ENCODE results near the gene TLE5.
"Not testable (repeated sequence)": the region's sequence is repeated elsewhere in the genome, so short reads cannot be mapped to it uniquely, and the experiment has no call there.

The TLE5 gene

DNA sequence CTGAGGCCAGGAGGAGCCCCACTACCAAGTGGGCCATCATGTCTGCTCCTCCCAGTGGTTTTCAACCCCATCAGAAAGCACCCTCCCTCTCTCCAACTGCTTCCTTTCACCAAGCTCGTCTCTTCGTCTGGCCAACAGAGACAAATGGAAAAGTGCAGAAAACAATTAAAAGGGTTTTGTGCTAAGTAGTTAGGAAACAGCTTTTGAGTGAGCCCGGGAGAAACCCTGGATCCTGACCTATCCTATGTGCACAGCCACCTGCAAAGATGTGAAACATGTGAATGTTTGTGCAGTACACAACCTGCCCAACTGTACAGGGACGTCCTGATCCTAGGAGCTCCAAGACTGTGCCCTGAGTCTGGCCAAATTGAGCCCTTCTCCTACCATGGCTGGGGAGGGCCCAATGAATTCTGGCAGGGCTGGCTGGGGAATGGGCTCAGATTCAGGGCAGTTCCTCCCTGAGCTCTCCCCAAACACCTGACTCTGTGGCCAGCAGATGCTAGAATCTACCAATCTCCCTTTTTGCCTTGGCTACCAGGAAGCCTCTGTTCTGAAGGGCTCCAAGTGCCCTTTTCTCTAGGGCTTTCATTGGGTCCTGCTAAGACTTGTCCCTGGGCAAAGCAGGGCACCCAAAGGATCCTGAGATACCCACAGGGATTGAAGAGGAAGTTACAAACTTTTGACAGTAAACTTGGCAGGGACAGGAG lies 7.9 kb downstream of the TLE5 start:
- no peaks in the 10 kb centered on the region for H4K20me1 ChIP-seq (ENCODE audit: insufficient read depth)
- no peaks in the 10 kb centered on the region for H3K4me1 ChIP-seq (ENCODE audit: low read depth, poor library complexity, severe bottlenecking)
- no peak overlapping the region for H3K9ac ChIP-seq
- TF ChIP-seq, protein P1, sequence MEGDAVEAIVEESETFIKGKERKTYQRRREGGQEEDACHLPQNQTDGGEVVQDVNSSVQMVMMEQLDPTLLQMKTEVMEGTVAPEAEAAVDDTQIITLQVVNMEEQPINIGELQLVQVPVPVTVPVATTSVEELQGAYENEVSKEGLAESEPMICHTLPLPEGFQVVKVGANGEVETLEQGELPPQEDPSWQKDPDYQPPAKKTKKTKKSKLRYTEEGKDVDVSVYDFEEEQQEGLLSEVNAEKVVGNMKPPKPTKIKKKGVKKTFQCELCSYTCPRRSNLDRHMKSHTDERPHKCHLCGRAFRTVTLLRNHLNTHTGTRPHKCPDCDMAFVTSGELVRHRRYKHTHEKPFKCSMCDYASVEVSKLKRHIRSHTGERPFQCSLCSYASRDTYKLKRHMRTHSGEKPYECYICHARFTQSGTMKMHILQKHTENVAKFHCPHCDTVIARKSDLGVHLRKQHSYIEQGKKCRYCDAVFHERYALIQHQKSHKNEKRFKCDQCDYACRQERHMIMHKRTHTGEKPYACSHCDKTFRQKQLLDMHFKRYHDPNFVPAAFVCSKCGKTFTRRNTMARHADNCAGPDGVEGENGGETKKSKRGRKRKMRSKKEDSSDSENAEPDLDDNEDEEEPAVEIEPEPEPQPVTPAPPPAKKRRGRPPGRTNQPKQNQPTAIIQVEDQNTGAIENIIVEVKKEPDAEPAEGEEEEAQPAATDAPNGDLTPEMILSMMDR (conservative IDR thresholded peaks at IDR 0.05; ENCODE audit: low read depth, low read length) = no peak
- no peak overlapping the region for H3K27ac ChIP-seq
- no peak overlapping the region for H3K4me3 ChIP-seq (IDR thresholded peaks at IDR 0.05; ENCODE audit: insufficient read depth, low read depth, low read length)
- H3K36me3 ChIP-seq (ENCODE audit: insufficient read depth) = no peaks in the 10 kb centered on the region
- peaks cover 3% of the 10 kb centered on the region; the same call in 1 of the 2 replicates for H3K27me3 ChIP-seq (ENCODE audit: insufficient read depth, low read depth)
- H3K4me2 ChIP-seq = no peak overlapping the region
- H3K79me2 ChIP-seq (ENCODE audit: insufficient read depth, low read depth) = no peaks in the 10 kb centered on the region
- no peak overlapping the region for H2AFZ ChIP-seq (ENCODE audit: low read depth)

GRCh38 chr19:3053780-3054179 lies 8.5 kb downstream of the TLE5 start:
- Histone ChIP-seq H3K4me2 (no peak overlapping the region), H3K4me1 (ENCODE audit: low read depth, poor library complexity, severe bottlenecking) (no peaks in the 10 kb centered on the region), H3K79me2 (ENCODE audit: insufficient read depth, low read depth) (no peaks in the 10 kb centered on the region), H3K27me3 (ENCODE audit: insufficient read depth, low read depth) (peaks cover 6% of the 10 kb centered on the region; the same call in 1 of the 2 replicates), H3K36me3 (ENCODE audit: insufficient read depth) (no peaks in the 10 kb centered on the region), H3K27ac (no peak overlapping the region), H3K4me3 (IDR thresholded peaks at IDR 0.05; ENCODE audit: insufficient read depth, low read depth, low read length) (no peak overlapping the region), H2AFZ (ENCODE audit: low read depth) (no peak overlapping the region), H3K9ac (no peak overlapping the region), H4K20me1 (ENCODE audit: insufficient read depth) (no peaks in the 10 kb centered on the region)
- TF ChIP-seq, protein P1 (conservative IDR thresholded peaks at IDR 0.05; ENCODE audit: low read depth, low read length) = no peak

- Histone ChIP-seq H3K4me2 (no peak overlapping the region), H3K27ac (no peak overlapping the region), H3K9ac (no peak overlapping the region), H4K20me1 (ENCODE audit: insufficient read depth) (no peaks in the 10 kb centered on the region), H3K36me3 (ENCODE audit: insufficient read depth) (no peaks in the 10 kb centered on the region), H3K4me1 (ENCODE audit: low read depth, poor library complexity, severe bottlenecking) (peaks cover 3% of the 10 kb centered on the region), H2AFZ (ENCODE audit: low read depth) (no peak overlapping the region), H3K79me2 (ENCODE audit: insufficient read depth, low read depth) (no peaks in the 10 kb centered on the region), H3K4me3 (IDR thresholded peaks at IDR 0.05; ENCODE audit: insufficient read depth, low read depth, low read length) (no peak overlapping the region), H3K27me3 (ENCODE audit: insufficient read depth, low read depth) (peaks cover 6% of the 10 kb centered on the region; the same call in 1 of the 2 replicates)
- TF ChIP-seq, protein P1 (conservative IDR thresholded peaks at IDR 0.05; ENCODE audit: low read depth, low read length) = no peak
Observed at GRCh38 chr19:3053218-3053621, 9.1 kb downstream of the TLE5 start.

DNA sequence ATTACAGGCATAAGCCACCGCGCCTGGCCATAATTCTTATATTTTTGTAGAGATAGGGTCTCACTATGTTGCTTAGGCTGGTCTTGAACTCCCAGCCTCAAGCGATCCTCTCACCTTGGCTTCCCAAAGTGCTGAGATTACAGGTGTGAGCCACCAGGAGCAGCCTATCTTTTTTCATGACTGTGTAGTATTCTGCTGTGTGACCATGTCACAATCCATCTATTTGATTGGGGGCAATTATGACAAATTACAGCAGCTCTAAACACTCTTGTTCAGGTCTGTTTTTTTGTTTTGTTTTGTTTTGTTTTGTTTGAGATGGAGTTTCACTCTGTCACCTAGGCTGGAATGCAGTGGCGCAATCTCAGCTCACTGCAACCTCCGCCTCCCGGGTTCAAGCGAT lies 12.3 kb downstream of the TLE5 start:
- H3K9ac ChIP-seq; H3K4me3 ChIP-seq (IDR thresholded peaks at IDR 0.05; ENCODE audit: insufficient read depth, low read depth, low read length); H3K79me2 ChIP-seq (ENCODE audit: insufficient read depth, low read depth); H2AFZ ChIP-seq (ENCODE audit: low read depth); H3K27ac ChIP-seq; H3K4me2 ChIP-seq; H4K20me1 ChIP-seq (ENCODE audit: insufficient read depth); H3K36me3 ChIP-seq (ENCODE audit: insufficient read depth): not testable (repeated sequence)
- Histone ChIP-seq H3K27me3 (ENCODE audit: insufficient read depth, low read depth) (peaks cover 23% of the 10 kb centered on the region; the same call in 1 of the 2 replicates), H3K4me1 (ENCODE audit: low read depth, poor library complexity, severe bottlenecking) (peaks cover 12% of the 10 kb centered on the region)

GRCh38 chr19:3049089-3049488 lies 13.2 kb downstream of the TLE5 start:
- Histone ChIP-seq H3K27ac (no peak overlapping the region), H3K4me1 (ENCODE audit: low read depth, poor library complexity, severe bottlenecking) (peaks cover 12% of the 10 kb centered on the region), H3K9ac (no peak overlapping the region), H3K36me3 (ENCODE audit: insufficient read depth) (no peaks in the 10 kb centered on the region), H3K27me3 (ENCODE audit: insufficient read depth, low read depth) (peaks cover 30% of the 10 kb centered on the region; the same call in 1 of the 2 replicates), H3K79me2 (ENCODE audit: insufficient read depth, low read depth) (no peaks in the 10 kb centered on the region), H2AFZ (ENCODE audit: low read depth) (no peak overlapping the region), H3K4me3 (IDR thresholded peaks at IDR 0.05; ENCODE audit: insufficient read depth, low read depth, low read length) (no peak overlapping the region), H4K20me1 (ENCODE audit: insufficient read depth) (no peaks in the 10 kb centered on the region), H3K4me2 (no peak overlapping the region)
- TF ChIP-seq, protein P1 (conservative IDR thresholded peaks at IDR 0.05; ENCODE audit: low read depth, low read length) = no peak

All from KMS-11 (cell line).